ENCODE results near the gene GNAT2. TPM values are rescaled to one million over a fixed set of nuclear protein-coding genes. Genes with fewer than 3 reads are reported as not detected.
A peak's percentile ranks its signal among the peaks of the same experiment; 100 is the strongest.

Gene GNAT2
- not detected in 2 replicates for total RNA-seq
- long read RNA-seq, partial matches to known transcripts, result 0 of 5 reads
- long read RNA-seq, other reads (novel, unspliced or antisense), result 5 of 5 reads

DNA sequence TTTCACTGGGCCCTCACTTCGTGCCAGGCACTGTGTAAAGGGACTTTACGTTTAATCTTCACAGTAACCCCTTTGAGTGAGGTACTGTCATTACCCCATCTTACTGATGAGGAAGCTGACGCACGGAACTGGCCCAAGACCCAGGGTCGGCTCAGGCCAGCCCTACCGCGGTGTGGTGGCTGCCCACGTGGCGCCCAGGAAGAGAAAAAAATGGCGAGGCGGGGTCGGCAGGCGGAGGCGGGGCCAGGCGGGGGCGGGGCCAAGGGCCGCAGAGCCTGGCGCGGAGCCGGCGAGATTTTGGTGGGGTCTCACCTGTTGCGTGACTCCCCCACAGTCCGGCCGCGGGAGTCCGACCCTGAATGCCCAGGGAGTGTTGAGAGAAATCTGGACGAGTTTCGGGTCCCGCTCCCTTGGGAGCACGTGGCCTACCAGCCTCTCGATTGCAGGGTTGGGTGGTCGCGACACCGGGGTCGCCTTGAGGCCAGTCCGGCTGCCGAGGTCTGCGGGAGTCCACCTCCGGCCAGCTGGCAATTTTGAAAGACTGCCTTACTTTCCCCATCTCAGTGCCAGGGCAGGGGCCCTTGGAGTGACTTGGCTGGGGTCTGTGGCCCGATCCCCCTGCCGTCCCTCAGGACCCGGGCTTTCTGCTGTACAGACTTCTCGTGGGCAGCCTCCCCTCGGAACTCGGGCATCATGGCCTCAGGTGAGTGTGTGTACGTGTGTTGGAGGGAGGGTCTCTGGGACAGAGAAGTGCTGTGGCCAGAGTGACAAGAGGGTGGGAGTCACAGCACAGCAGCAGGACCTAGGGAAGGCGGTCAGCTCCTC lies at the start of gene GNAT2, which contains the start of gene AMPD2:
Gene GNAT2 (minus strand): TSS at position 41 of the 825 bp plus-strand sequence. CDS start 6,746 bp downstream, outside the sequence.
Gene AMPD2 (plus strand): TSS at position 262 of the 825 bp plus-strand sequence. CDS start 1,339 bp downstream, outside the sequence.
- Mint-ChIP-seq H3K4me3 (ENCODE audit: unreplicated experiment) (peak within 1 kb of the TSS; percentile 95), H3K4me1 (ENCODE audit: unreplicated experiment) (peaks cover 47% of the 10 kb centered on the region), H3K9me3 (ENCODE audit: unreplicated experiment) (no peaks in the 10 kb centered on the region), H3K27me3 (ENCODE audit: unreplicated experiment) (no peaks in the 10 kb centered on the region), H3K36me3 (ENCODE audit: unreplicated experiment) (no peaks in the 10 kb centered on the region), H3K27ac (ENCODE audit: unreplicated experiment) (peak within 1 kb of the TSS; percentile 97)
- DNase-seq (ENCODE audit: extremely low spot score, unreplicated experiment), result peak; percentile 87
- TF ChIP-seq, protein P1, sequence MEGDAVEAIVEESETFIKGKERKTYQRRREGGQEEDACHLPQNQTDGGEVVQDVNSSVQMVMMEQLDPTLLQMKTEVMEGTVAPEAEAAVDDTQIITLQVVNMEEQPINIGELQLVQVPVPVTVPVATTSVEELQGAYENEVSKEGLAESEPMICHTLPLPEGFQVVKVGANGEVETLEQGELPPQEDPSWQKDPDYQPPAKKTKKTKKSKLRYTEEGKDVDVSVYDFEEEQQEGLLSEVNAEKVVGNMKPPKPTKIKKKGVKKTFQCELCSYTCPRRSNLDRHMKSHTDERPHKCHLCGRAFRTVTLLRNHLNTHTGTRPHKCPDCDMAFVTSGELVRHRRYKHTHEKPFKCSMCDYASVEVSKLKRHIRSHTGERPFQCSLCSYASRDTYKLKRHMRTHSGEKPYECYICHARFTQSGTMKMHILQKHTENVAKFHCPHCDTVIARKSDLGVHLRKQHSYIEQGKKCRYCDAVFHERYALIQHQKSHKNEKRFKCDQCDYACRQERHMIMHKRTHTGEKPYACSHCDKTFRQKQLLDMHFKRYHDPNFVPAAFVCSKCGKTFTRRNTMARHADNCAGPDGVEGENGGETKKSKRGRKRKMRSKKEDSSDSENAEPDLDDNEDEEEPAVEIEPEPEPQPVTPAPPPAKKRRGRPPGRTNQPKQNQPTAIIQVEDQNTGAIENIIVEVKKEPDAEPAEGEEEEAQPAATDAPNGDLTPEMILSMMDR (IDR thresholded peaks at IDR 0.05), result no peak

GRCh38 chr1:109668123-109668775 lies 48.8 kb upstream of the GNAT2 start:
- H3K9me3 Mint-ChIP-seq (ENCODE audit: unreplicated experiment), result no peaks in the 10 kb centered on the region
- H3K4me3 Mint-ChIP-seq (ENCODE audit: unreplicated experiment), result peak overlapping the region; percentile 77
- H3K4me1 Mint-ChIP-seq (ENCODE audit: unreplicated experiment), result peaks cover 22% of the 10 kb centered on the region
- TF ChIP-seq, protein P1 (IDR thresholded peaks at IDR 0.05), result no peak
- H3K36me3 Mint-ChIP-seq (ENCODE audit: unreplicated experiment), result peaks cover 4% of the 10 kb centered on the region
- H3K27me3 Mint-ChIP-seq (ENCODE audit: unreplicated experiment), result no peaks in the 10 kb centered on the region
- no peak for DNase-seq (ENCODE audit: extremely low spot score, unreplicated experiment)
- H3K27ac Mint-ChIP-seq (ENCODE audit: unreplicated experiment), result no peak overlapping the region

- H3K27me3 Mint-ChIP-seq (ENCODE audit: unreplicated experiment), result no peaks in the 10 kb centered on the region
- H3K9me3 Mint-ChIP-seq (ENCODE audit: unreplicated experiment), result no peaks in the 10 kb centered on the region
- H3K36me3 Mint-ChIP-seq (ENCODE audit: unreplicated experiment), result peaks cover 4% of the 10 kb centered on the region
- peak within 1 kb of the TSS; percentile 77 for H3K4me3 Mint-ChIP-seq (ENCODE audit: unreplicated experiment)
- H3K27ac Mint-ChIP-seq (ENCODE audit: unreplicated experiment), result no peak within 1 kb of the TSS
- DNase-seq (ENCODE audit: extremely low spot score, unreplicated experiment), result peak; percentile 91
- H3K4me1 Mint-ChIP-seq (ENCODE audit: unreplicated experiment), result peaks cover 22% of the 10 kb centered on the region
- TF ChIP-seq, protein P1 (IDR thresholded peaks at IDR 0.05), result no peak
Measured at GRCh38 chr1:109667452-109668122, 48.2 kb upstream of the GNAT2 start, which contains the start of gene GSTM2. GSTM2 (plus strand) TSS chr1:109668057; CDS start chr1:109668116, 59 bp downstream.

DNA sequence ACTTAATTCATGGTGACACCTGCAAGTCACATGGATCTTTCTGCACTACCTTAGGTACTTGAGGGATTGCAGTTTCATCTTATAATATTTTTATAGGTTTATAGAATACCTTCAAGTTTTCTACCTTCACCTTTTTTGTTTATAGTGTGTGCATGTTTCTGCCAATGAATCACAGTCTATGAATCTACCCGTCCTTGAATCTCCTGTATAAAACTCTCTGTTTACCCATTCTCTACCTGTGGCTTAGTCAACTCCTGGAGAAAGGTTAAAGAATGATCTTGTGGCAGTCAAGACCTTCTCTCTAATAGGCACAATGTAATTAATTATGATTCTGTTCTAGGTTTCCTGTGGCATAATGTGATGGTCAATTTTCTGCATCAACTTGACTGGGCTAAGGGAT lies 45.3 kb upstream of the GNAT2 start:
- Mint-ChIP-seq H3K4me3 (ENCODE audit: unreplicated experiment) (no peak overlapping the region), H3K27ac (ENCODE audit: unreplicated experiment) (no peak overlapping the region), H3K4me1 (ENCODE audit: unreplicated experiment) (peaks cover 21% of the 10 kb centered on the region), H3K36me3 (ENCODE audit: unreplicated experiment) (peaks cover 18% of the 10 kb centered on the region), H3K27me3 (ENCODE audit: unreplicated experiment) (no peaks in the 10 kb centered on the region), H3K9me3 (ENCODE audit: unreplicated experiment) (no peaks in the 10 kb centered on the region)
- DNase-seq (ENCODE audit: extremely low spot score, unreplicated experiment), result no peak
- TF ChIP-seq, protein P1 (IDR thresholded peaks at IDR 0.05), result no peak
